Loucy (cell line): Measurements from ENCODE around the gene ISM1.

ENCODE experiments used
- EZH2phosphoT487 ChIP-seq: fragments of 200-600 bp; IDR thresholded peaks from 2 replicates; pipeline ENCODE4 v1.6.1; 2018; ENCODE audit warnings: antibody characterized with exemption, mild to moderate bottlenecking, moderate library complexity, borderline replicate concordance
- TF ChIP-seq, protein P1 (sequence below): fragments of 200-600 bp; sonication (generic); conservative IDR thresholded peaks from 2 replicates; pipeline ENCODE4 v1.5.1; 2014; ENCODE audit warnings: mild to moderate bottlenecking, antibody characterized with exemption, low read length

DNA sequence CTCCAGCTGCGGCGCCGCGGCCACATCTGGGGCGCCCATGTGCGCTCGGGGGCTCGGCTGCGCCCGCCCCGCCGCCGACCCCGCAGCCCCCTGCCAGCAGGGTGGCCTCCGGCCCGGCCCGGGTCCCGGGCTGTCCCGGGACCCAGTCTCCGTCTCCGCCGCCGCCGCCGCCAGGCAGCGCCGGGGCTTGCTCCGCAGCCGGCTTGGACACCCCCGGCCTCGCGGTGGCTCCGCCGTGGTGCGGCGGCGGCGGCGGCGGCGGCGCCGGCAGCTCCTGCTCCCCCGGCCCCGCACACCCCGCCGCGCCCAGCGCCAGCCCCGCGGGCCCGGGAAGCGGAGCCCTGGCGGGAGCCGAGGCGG is 219 bp downstream of the ISM1 start:
- TF ChIP-seq, protein P1, sequence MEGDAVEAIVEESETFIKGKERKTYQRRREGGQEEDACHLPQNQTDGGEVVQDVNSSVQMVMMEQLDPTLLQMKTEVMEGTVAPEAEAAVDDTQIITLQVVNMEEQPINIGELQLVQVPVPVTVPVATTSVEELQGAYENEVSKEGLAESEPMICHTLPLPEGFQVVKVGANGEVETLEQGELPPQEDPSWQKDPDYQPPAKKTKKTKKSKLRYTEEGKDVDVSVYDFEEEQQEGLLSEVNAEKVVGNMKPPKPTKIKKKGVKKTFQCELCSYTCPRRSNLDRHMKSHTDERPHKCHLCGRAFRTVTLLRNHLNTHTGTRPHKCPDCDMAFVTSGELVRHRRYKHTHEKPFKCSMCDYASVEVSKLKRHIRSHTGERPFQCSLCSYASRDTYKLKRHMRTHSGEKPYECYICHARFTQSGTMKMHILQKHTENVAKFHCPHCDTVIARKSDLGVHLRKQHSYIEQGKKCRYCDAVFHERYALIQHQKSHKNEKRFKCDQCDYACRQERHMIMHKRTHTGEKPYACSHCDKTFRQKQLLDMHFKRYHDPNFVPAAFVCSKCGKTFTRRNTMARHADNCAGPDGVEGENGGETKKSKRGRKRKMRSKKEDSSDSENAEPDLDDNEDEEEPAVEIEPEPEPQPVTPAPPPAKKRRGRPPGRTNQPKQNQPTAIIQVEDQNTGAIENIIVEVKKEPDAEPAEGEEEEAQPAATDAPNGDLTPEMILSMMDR, result no peak
- TF ChIP-seq EZH2phosphoT487, result no peak
